Keratinocyte (primary cell): ENCODE measurements around the gene IRX2. TPM values are rescaled to one million over a fixed set of nuclear protein-coding genes. Genes with fewer than 3 reads are reported as not detected.

Source experiments
- DNase-seq: peaks from one replicate; pipeline ENCODE4 v3.0.0-alpha.2; 2011; ENCODE audit warnings: low read depth, missing footprints, low spot score
- FAIRE-seq: peaks from 2 replicates; lab custom pipeline; 2011; peaks lifted over from hg19 to GRCh38; lab: Jason Lieb, UNC
- H2AFZ ChIP-seq: 2 replicates; pipeline ENCODE4 v1.6.0; 2012; ENCODE audit warnings: low read length, control low read depth, inconsistent platforms; ENCODE audit not compliant: control insufficient read depth
- H3K27ac ChIP-seq: 2 replicates; pipeline ENCODE4 v1.5.1; 2011; ENCODE audit warnings: low read length; ENCODE audit not compliant: control insufficient read depth, insufficient read depth
- H3K27me3 ChIP-seq: 3 replicates; pipeline ENCODE4 v1.6.0; 2011; ENCODE audit warnings: low read length; ENCODE audit not compliant: control insufficient read depth, insufficient read depth; ENCODE audit errors: extremely low read depth
- H3K36me3 ChIP-seq, 2 experiments: 2 replicates in 1 of 2; 3 replicates in 1 of 2; pipeline ENCODE4 v1.5.1; 2011; ENCODE audit warnings: low read length in 2 of 2, mild to moderate bottlenecking in 1 of 2; ENCODE audit not compliant: control insufficient read depth in 2 of 2, insufficient read depth in 2 of 2; ENCODE audit errors: extremely low read depth in 1 of 2
- H3K4me1 ChIP-seq: 3 replicates; pipeline ENCODE4 v1.5.1; 2011; ENCODE audit warnings: low read length; ENCODE audit not compliant: control insufficient read depth, insufficient read depth; ENCODE audit errors: extremely low read depth
- H3K4me2 ChIP-seq: 3 replicates; pipeline ENCODE4 v1.6.0; 2011; ENCODE audit warnings: low read depth, low read length; ENCODE audit not compliant: control insufficient read depth, insufficient read depth; ENCODE audit errors: extremely low read depth
- H3K4me3 ChIP-seq, 3 experiments: fragments of 200-600 bp in 1 of 3; sonication (generic) in 1 of 3; 2 replicates in 2 of 3; 3 replicates in 1 of 3; pipeline ENCODE4 v1.5.1; 2011 to 2016; ENCODE audit warnings: low read length in 3 of 3, mild to moderate bottlenecking in 3 of 3, control low read depth in 2 of 3, inconsistent platforms in 1 of 3, low read depth in 1 of 3, mixed read lengths in 1 of 3, mixed run types in 1 of 3, moderate library complexity in 1 of 3; ENCODE audit not compliant: control insufficient read depth in 2 of 3, insufficient read depth in 2 of 3; ENCODE audit errors: extremely low read depth in 1 of 3
- H3K79me2 ChIP-seq: 2 replicates; pipeline ENCODE4 v1.6.0; 2012; ENCODE audit warnings: low read length; ENCODE audit not compliant: control insufficient read depth, insufficient read depth
- H3K9ac ChIP-seq: 3 replicates; pipeline ENCODE4 v1.6.0; 2011; ENCODE audit warnings: low read length; ENCODE audit not compliant: control insufficient read depth, insufficient read depth; ENCODE audit errors: extremely low read depth
- H3K9me1 ChIP-seq: 3 replicates; pipeline ENCODE4 v1.6.0; 2011; ENCODE audit warnings: low read length; ENCODE audit not compliant: control insufficient read depth, insufficient read depth; ENCODE audit errors: extremely low read depth
- H3K9me3 ChIP-seq: 2 replicates; pipeline ENCODE4 v1.5.1; 2012; ENCODE audit warnings: low read depth, low read length; ENCODE audit not compliant: control insufficient read depth
- H4K20me1 ChIP-seq: 3 replicates; pipeline ENCODE4 v1.6.0; 2011; ENCODE audit warnings: low read length; ENCODE audit not compliant: control insufficient read depth, insufficient read depth; ENCODE audit errors: extremely low read depth
- EZH2 ChIP-seq: IDR thresholded peaks from one replicate; pipeline ENCODE4 v1.6.1; 2012; ENCODE audit warnings: inconsistent platforms, mild to moderate bottlenecking, low read length, moderate library complexity
- dilution Hi-C: fragments of 300-500 bp; cut with MboI; formaldehyde crosslinking; loops from one replicate; pipeline ENCODE4 v1.7.0; 2020; ENCODE audit warnings: low sequenced_read_pairs; ENCODE audit not compliant: extremely low pct_ligation_motif_present
- polyA plus RNA-seq, 5 experiments: library from polyadenylated mRNA; depleted of rRNA in 3 of 5; stranded (reverse) in 3 of 5; stranded (forward) in 1 of 5; unstranded in 1 of 5; fragments of >200 nt; gene quantifications; 1 replicate in 1 of 5; 2 replicates in 3 of 5; 3 replicates in 1 of 5; pipeline versions ENCODE4 v1.2.1 to v1.2.3, GENCODE V29; 2011 to 2012; ENCODE audit warnings: missing spikeins in 2 of 5, low read depth in 1 of 5, low replicate concordance in 1 of 5
- TF ChIP-seq, protein P1 (sequence below), 3 experiments: IDR thresholded peaks in 1 of 3; conservative IDR thresholded peaks in 1 of 3; optimal IDR thresholded peaks in 1 of 3; 2 replicates in 2 of 3; 3 replicates in 1 of 3; pipeline versions ENCODE3 to v1.5.1; 2011; ENCODE audit warnings: low read length in 3 of 3, mild to moderate bottlenecking in 3 of 3, moderate library complexity in 2 of 3, control low read depth in 1 of 3, inconsistent platforms in 1 of 3; ENCODE audit not compliant: insufficient read depth in 2 of 3; ENCODE audit errors: extremely low read depth in 1 of 3

Gene IRX2
- polyA plus RNA-seq, 1 donor (not counting 4 experiments of a cell fraction or from before 2014, with no cell fraction given), result 27.1 TPM

DNA sequence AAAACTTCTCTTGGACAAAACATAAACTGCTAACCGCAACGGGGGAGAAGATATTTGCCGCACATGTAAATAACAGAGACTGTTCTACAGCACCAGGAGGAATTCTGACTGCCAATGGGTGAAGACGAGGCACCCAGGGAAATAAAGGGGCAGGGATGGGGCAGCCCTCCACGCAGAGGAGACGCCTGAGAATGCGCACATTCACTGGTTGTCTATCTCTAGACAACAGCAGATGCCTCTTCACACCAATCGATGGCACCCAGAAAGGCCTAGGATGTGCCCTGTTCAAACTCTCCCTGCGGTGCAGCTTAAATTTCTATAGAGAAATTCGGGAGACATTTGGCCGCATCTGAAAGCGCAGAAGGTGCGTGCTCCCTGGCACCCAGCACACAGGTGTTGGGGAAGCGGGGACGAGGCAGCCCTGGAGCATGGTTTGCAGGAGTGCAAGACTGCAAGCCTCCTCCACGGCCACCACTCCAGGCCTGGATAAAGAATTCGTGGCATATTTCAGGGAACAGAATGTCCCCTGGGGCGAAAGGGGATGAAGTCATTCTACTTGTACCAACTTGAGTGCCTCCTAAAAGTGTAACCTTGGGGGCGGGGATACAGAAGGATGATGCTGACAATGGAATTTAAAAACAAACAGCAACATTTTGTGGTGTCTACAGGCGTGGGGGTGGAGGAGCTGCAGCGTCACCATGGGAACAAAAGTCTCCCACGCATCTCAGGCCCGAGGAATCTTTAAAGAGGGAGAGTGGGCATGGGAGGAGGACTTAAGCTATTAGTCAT lies 6.3 kb upstream of the IRX2 start:
- peaks cover 26% of the 10 kb centered on the region for H3K4me1 ChIP-seq
- H3K27ac ChIP-seq, result peak overlapping the region; percentile 45
- peaks cover 4% of the 10 kb centered on the region for H3K27me3 ChIP-seq

GRCh38 chr5:2756211-2757152 lies 5.0 kb upstream of the IRX2 start:
- peak overlapping the region; percentile 35 for H2AFZ ChIP-seq
- no peaks in the 10 kb centered on the region for H3K36me3 ChIP-seq
- H3K79me2 ChIP-seq, result no peaks in the 10 kb centered on the region
- H3K9me1 ChIP-seq, result no peaks in the 10 kb centered on the region
- dilution Hi-C loops, result no loop called here
- no peak for FAIRE-seq
- H3K27ac ChIP-seq, result no peak overlapping the region
- H3K27me3 ChIP-seq, result peaks cover 4% of the 10 kb centered on the region
- TF ChIP-seq, protein P1, sequence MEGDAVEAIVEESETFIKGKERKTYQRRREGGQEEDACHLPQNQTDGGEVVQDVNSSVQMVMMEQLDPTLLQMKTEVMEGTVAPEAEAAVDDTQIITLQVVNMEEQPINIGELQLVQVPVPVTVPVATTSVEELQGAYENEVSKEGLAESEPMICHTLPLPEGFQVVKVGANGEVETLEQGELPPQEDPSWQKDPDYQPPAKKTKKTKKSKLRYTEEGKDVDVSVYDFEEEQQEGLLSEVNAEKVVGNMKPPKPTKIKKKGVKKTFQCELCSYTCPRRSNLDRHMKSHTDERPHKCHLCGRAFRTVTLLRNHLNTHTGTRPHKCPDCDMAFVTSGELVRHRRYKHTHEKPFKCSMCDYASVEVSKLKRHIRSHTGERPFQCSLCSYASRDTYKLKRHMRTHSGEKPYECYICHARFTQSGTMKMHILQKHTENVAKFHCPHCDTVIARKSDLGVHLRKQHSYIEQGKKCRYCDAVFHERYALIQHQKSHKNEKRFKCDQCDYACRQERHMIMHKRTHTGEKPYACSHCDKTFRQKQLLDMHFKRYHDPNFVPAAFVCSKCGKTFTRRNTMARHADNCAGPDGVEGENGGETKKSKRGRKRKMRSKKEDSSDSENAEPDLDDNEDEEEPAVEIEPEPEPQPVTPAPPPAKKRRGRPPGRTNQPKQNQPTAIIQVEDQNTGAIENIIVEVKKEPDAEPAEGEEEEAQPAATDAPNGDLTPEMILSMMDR (optimal IDR thresholded peaks at IDR 0.05 in 1 of 3, IDR thresholded peaks at IDR 0.05 in 1 of 3, conservative IDR thresholded peaks at IDR 0.05 in 1 of 3; ENCODE audit: extremely low read depth in 1 of 3, insufficient read depth in 2 of 3, low read length in 3 of 3), result no peak
- TF ChIP-seq EZH2, result no peak
- no peaks in the 10 kb centered on the region for H4K20me1 ChIP-seq
- peak overlapping the region; percentile 50 for H3K9ac ChIP-seq
- H3K4me1 ChIP-seq, result peaks cover 32% of the 10 kb centered on the region
- no peaks in the 10 kb centered on the region for H3K9me3 ChIP-seq
- H3K4me2 ChIP-seq, result peak overlapping the region; percentile 62
- peak overlapping the region; percentile 3 to 47 (median 39) for H3K4me3 ChIP-seq
- DNase-seq, result no peak

More for the DNA sequence above, 6.3 kb upstream of the IRX2 start:
- no peak for TF ChIP-seq EZH2
- TF ChIP-seq, protein P1 (optimal IDR thresholded peaks at IDR 0.05 in 1 of 3, IDR thresholded peaks at IDR 0.05 in 1 of 3, conservative IDR thresholded peaks at IDR 0.05 in 1 of 3; ENCODE audit: extremely low read depth in 1 of 3, insufficient read depth in 2 of 3, low read length in 3 of 3), result no peak
- Histone ChIP-seq H4K20me1 (no peaks in the 10 kb centered on the region), H3K36me3 (no peaks in the 10 kb centered on the region), H3K79me2 (no peaks in the 10 kb centered on the region), H2AFZ (no peak overlapping the region), H3K9me1 (no peaks in the 10 kb centered on the region), H3K4me3 (no peak overlapping the region), H3K4me2 (peak overlapping the region; percentile 14), H3K9me3 (no peaks in the 10 kb centered on the region), H3K9ac (no peak overlapping the region)
- peak; percentile 86 for FAIRE-seq
- DNase-seq, result peak; percentile 99
- dilution Hi-C loops, result no loop called here
